DMS53 treated with DMSO at 0.1 percent for 48 hours (cell line): ENCODE data around the gene ABCC3.

Experiments used
- DNase-seq: peaks from one replicate; lab custom pipeline; 2025; ENCODE audit not compliant: unreplicated experiment; lab: John Stamatoyannopoulos, UW

ABCC3 gene

GRCh38 chr17:50607522-50608175, 27.0 kb upstream of the ABCC3 start:
- DNase-seq = no peak

- DNase-seq = peak; percentile 92
Observed at GRCh38 chr17:50608700-50609379, 25.8 kb upstream of the ABCC3 start.

- DNase-seq = no peak
Observed at GRCh38 chr17:50609380-50610074, 25.2 kb upstream of the ABCC3 start.

- DNase-seq = no peak
Observed at GRCh38 chr17:50611634-50612033, 23.0 kb upstream of the ABCC3 start.

GRCh38 chr17:50612281-50612680, 22.4 kb upstream of the ABCC3 start:
- no peak for DNase-seq

- no peak for DNase-seq
Observed at GRCh38 chr17:50613007-50613992, 21.4 kb upstream of the ABCC3 start.

GRCh38 chr17:50614471-50615051, 20.1 kb upstream of the ABCC3 start:
- no peak for DNase-seq

- no peak for DNase-seq
Observed at GRCh38 chr17:50615828-50616227, 18.9 kb upstream of the ABCC3 start.

GRCh38 chr17:50618300-50618699, 16.4 kb upstream of the ABCC3 start:
- DNase-seq = no peak

GRCh38 chr17:50618941-50619340, 15.7 kb upstream of the ABCC3 start:
- DNase-seq = no peak

GRCh38 chr17:50619489-50619888, 15.2 kb upstream of the ABCC3 start:
- no peak for DNase-seq

- DNase-seq = no peak
Observed at GRCh38 chr17:50620237-50620636, 14.4 kb upstream of the ABCC3 start.

- no peak for DNase-seq
Observed at GRCh38 chr17:50620858-50621257, 13.8 kb upstream of the ABCC3 start.

GRCh38 chr17:50621574-50622031, 13.1 kb upstream of the ABCC3 start:
- DNase-seq = peak; percentile 86

GRCh38 chr17:50624321-50624934, 10.3 kb upstream of the ABCC3 start:
- no peak for DNase-seq

GRCh38 chr17:50625032-50625871, 9.4 kb upstream of the ABCC3 start:
- DNase-seq = no peak

GRCh38 chr17:50626037-50626574, 8.6 kb upstream of the ABCC3 start:
- DNase-seq = peak; percentile 72

GRCh38 chr17:50627036-50627781, 7.5 kb upstream of the ABCC3 start:
- DNase-seq = no peak
